Parathyroid adenoma (tissue), 2 donors: ENCODE results near the gene ARHGEF7.

Experiments used
- H2AFZ ChIP-seq: fragments of 300-600 bp; sonication (generic); one replicate; pipeline ENCODE4 v1.7.0; 2017; ENCODE audit warnings: antibody characterized with exemption, mild to moderate bottlenecking
- H3K27ac ChIP-seq: fragments of 300-600 bp; sonication (generic); one replicate; pipeline ENCODE4 v1.7.0; 2017
- H3K27me3 ChIP-seq: fragments of 300-600 bp; sonication (generic); one replicate; pipeline ENCODE4 v1.7.0; 2017; ENCODE audit warnings: low read length; ENCODE audit not compliant: control insufficient read depth, insufficient read depth
- H3K36me3 ChIP-seq: fragments of 300-600 bp; sonication (generic); one replicate; pipeline ENCODE4 v1.7.0; 2017; ENCODE audit warnings: low read length; ENCODE audit not compliant: control insufficient read depth, insufficient read depth
- H3K4me1 ChIP-seq: fragments of 300-600 bp; sonication (generic); one replicate; pipeline ENCODE4 v1.7.0; 2017; ENCODE audit warnings: control low read depth
- H3K4me2 ChIP-seq: fragments of 300-600 bp; sonication (generic); one replicate; pipeline ENCODE4 v1.7.0; 2017; ENCODE audit warnings: low read length
- H3K4me3 ChIP-seq: fragments of 300-600 bp; sonication (generic); one replicate; pipeline ENCODE4 v1.7.0; 2017; ENCODE audit warnings: low read depth, low read length
- H3K79me2 ChIP-seq: fragments of 300-600 bp; sonication (generic); one replicate; pipeline ENCODE4 v1.7.0; 2017; ENCODE audit warnings: control low read depth
- H3K9ac ChIP-seq: fragments of 300-600 bp; sonication (generic); one replicate; pipeline ENCODE4 v1.7.0; 2017; ENCODE audit warnings: mild to moderate bottlenecking
- H3K9me3 ChIP-seq: fragments of 300-600 bp; sonication (generic); one replicate; pipeline ENCODE4 v1.7.0; 2017; ENCODE audit warnings: low read length; ENCODE audit not compliant: control insufficient read depth
- TF ChIP-seq, protein P1 (sequence below): fragments of 300-600 bp; sonication (generic); IDR thresholded peaks from one replicate; pipeline ENCODE4 v1.7.0; 2017; ENCODE audit warnings: antibody characterized with exemption, mild to moderate bottlenecking
- donor health status: primary hyperparathyroidism.

The ARHGEF7 gene

DNA sequence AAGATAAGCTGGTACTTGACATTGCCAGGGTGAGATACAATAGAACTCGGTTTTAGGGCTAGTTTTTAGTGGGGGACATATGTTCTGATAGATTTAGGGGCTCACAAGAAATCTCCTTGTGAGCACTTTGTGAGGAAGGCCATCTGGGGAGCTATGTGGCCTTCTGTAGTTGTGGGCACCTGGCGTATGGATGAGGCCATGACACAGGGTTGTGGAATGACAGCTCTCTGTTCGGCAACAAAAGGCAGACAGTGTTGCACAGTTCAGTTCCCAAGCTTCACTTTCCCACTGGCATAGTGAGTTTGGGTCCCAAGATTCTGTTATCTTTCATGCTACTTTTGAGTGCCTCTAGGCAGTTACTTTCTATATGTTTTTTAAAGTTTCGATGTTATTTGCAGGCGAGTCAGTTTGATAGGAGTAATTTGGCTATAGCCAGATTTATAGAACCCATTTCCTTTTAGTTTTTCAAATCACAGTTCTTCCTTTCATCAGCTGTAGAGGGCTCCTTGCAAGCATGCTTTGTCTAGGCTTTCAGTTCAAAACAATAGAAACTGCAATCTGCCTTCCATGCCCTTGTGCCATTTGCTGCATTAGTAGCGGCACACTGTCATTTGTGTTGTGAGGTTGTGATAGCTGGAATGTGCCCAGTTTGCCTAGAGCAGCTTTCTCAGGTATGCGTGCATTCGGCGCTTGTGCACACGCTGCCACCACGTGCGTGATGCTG, 134.7 kb downstream of the ARHGEF7 start:
- Histone ChIP-seq H3K4me1 (no peaks in the 10 kb centered on the region), H3K27ac (no peak overlapping the region), H3K36me3 (no peaks in the 10 kb centered on the region), H3K4me3 (no peak overlapping the region), H2AFZ (no peak overlapping the region), H3K9me3 (no peaks in the 10 kb centered on the region), H3K27me3 (no peaks in the 10 kb centered on the region), H3K79me2 (no peaks in the 10 kb centered on the region), H3K9ac (no peak overlapping the region), H3K4me2 (no peak overlapping the region)
- TF ChIP-seq, protein P1, sequence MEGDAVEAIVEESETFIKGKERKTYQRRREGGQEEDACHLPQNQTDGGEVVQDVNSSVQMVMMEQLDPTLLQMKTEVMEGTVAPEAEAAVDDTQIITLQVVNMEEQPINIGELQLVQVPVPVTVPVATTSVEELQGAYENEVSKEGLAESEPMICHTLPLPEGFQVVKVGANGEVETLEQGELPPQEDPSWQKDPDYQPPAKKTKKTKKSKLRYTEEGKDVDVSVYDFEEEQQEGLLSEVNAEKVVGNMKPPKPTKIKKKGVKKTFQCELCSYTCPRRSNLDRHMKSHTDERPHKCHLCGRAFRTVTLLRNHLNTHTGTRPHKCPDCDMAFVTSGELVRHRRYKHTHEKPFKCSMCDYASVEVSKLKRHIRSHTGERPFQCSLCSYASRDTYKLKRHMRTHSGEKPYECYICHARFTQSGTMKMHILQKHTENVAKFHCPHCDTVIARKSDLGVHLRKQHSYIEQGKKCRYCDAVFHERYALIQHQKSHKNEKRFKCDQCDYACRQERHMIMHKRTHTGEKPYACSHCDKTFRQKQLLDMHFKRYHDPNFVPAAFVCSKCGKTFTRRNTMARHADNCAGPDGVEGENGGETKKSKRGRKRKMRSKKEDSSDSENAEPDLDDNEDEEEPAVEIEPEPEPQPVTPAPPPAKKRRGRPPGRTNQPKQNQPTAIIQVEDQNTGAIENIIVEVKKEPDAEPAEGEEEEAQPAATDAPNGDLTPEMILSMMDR, result no peak

DNA sequence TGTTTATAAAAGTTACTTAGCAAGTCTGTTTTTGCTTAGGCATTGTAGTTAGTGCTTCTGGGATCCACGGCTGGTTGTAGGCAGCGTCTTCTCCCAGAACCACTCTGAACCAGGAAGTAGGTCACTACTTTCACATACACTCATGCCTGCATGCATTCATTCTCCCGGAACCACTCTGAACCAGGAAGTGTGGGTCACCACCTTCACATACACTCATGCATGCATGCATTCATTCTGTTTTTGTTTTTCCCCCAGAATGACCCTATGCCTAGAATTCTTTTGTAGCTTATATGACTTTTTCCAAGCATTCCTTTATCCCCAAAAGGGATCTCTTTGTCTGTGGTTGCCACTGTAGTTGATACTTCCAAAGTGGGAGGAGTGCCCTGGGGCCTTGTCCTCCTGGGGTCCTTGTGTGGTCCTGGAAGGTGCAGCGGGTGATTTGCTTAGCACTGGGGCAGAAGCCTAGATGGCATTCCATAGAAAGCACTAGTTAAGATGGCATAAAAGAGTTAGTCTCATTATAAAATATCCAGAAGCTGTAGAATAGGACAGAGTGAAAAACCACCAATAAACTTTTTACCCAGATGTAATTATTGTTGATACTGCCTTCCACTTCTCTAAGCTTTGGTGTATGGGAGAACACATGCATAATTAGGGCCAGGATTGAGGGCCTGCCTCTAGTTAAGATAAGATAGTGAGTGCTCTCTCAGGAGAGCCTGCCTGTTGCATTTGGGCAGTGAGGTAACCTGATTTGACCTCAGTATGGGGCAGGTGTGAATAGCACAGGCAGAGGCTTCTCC, 136.7 kb downstream of the ARHGEF7 start:
- H3K9me3 ChIP-seq, result no peaks in the 10 kb centered on the region
- no peaks in the 10 kb centered on the region for H3K36me3 ChIP-seq
- H3K27ac ChIP-seq, result no peak overlapping the region
- H3K4me1 ChIP-seq, result no peaks in the 10 kb centered on the region
- H3K4me3 ChIP-seq, result no peak overlapping the region
- TF ChIP-seq, protein P1, result no peak
- no peaks in the 10 kb centered on the region for H3K27me3 ChIP-seq
- no peak overlapping the region for H3K4me2 ChIP-seq
- H2AFZ ChIP-seq, result no peak overlapping the region
- H3K9ac ChIP-seq, result no peak overlapping the region
- H3K79me2 ChIP-seq, result no peaks in the 10 kb centered on the region

DNA sequence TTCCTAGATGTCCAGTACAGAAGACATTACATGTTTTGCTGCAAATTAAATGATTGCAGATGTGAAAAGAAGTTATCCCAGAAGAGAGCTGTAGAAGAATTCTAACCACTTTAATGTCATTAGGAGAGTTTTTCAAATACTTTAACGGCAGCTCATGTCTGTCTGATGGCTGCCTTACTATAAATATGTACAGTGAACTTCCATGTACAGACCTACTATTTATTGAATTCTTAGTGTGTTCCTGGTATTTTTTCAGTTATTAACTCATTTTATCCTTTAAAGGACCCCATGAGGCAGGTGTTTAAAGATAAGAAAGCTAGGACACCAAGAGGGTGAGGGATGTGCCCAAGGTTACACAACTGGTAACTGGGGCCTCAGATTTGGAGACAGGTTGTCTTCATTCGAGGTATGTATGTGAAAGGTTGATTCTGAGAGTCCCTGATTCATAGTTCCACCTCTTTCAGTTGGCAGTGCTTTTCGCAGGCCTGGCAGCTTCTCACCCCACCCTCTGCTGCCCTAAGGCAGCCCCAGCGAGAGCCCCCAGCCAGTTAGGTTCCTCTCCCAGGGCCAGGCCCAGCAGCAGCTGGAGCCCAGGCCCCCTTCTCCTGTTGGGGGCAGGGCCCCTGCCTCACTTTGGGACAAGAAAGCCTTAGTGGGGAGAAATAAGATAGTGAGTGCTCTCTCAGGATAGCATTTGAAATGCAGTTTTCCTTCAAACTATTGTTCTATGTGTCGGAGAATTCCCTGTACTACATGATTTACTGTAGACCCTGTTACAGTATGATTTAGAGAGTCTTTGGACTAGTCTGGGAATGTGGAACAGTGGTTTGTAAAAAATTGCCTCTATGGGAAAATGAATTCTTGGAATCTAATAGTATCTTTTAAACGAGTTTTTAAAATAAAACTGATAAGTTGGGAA, 137.6 kb downstream of the ARHGEF7 start:
- H3K27me3 ChIP-seq, result no peaks in the 10 kb centered on the region
- no peaks in the 10 kb centered on the region for H3K79me2 ChIP-seq
- no peak overlapping the region for H2AFZ ChIP-seq
- no peaks in the 10 kb centered on the region for H3K36me3 ChIP-seq
- H3K27ac ChIP-seq, result no peak overlapping the region
- H3K9ac ChIP-seq, result no peak overlapping the region
- no peak overlapping the region for H3K4me2 ChIP-seq
- TF ChIP-seq, protein P1, result no peak
- H3K9me3 ChIP-seq, result no peaks in the 10 kb centered on the region
- H3K4me3 ChIP-seq, result no peak overlapping the region
- no peaks in the 10 kb centered on the region for H3K4me1 ChIP-seq

DNA sequence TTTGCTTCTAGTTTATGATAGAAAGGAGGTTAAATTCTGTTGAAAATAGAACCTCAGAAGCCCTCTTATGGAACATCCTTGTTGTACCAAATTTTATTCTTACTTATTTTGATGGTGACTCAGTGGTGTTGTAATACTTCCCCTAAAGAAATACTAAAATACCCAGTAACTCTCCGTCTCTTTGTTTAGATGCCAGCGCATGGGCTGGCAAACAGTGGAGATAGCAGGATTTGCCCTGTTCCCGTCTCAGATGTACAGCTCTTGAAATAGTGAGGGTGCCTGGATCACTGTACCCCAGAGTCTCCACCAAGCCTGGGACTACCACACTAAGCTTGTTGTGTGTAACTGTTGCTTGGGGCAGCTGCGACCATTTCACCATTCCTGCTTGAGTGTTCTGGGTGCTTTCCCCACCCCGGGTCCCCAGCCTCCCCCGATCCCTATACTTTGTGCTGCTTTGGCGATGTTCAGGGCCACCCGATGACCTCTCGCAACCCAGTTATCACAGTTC, 138.3 kb downstream of the ARHGEF7 start:
- H3K4me1 ChIP-seq, result no peaks in the 10 kb centered on the region
- no peaks in the 10 kb centered on the region for H3K9me3 ChIP-seq
- H3K27me3 ChIP-seq, result no peaks in the 10 kb centered on the region
- H3K27ac ChIP-seq, result no peak overlapping the region
- TF ChIP-seq, protein P1, result no peak
- H3K79me2 ChIP-seq, result no peaks in the 10 kb centered on the region
- H3K9ac ChIP-seq, result no peak overlapping the region
- no peak overlapping the region for H3K4me2 ChIP-seq
- no peak overlapping the region for H2AFZ ChIP-seq
- no peak overlapping the region for H3K4me3 ChIP-seq
- H3K36me3 ChIP-seq, result no peaks in the 10 kb centered on the region
